Nasal cavity respiratory epithelium epithelial cell of viscerocranial mucosa (primary cell): ENCODE data around the gene AGL. TPM values are rescaled to one million over a fixed set of nuclear protein-coding genes. Genes with fewer than 3 reads are reported as not detected.

Experiments used
- total RNA-seq: library from RNA; depleted of rRNA; stranded (reverse); fragments of >200 nt; gene quantifications from 2 replicates; pipeline ENCODE4 v1.2.3, GENCODE V29; 2014

The AGL gene
- 10.6 and 22.5 TPM in 2 replicates for total RNA-seq

GRCh38 chr1:99849744-99850458 lies at the start of gene AGL:
AGL (plus strand) TSS chr1:99850361; CDS start chr1:99851043, 682 bp downstream.

GRCh38 chr1:99969729-99970621 lies 119.8 kb downstream of the AGL start, which contains the start of gene SLC35A3:
SLC35A3 (plus strand) TSS chr1:99969996; CDS start chr1:99993555, 23,559 bp downstream.

Other genes with a start within 250 kb of the AGL start
- 1.7 and 15.5 TPM in 2 replicates for gene PALMD, start 204.2 kb upstream of the AGL start, total RNA-seq
- gene FRRS1, start 83.7 kb upstream of the AGL start, total RNA-seq = 23.9 and 36.6 TPM in 2 replicates
- 29.0 and 30.2 TPM in 2 replicates for gene SLC35A3, start 119.6 kb downstream of the AGL start, total RNA-seq